ENCODE measurements around the gene IL21R.

The IL21R gene

DNA sequence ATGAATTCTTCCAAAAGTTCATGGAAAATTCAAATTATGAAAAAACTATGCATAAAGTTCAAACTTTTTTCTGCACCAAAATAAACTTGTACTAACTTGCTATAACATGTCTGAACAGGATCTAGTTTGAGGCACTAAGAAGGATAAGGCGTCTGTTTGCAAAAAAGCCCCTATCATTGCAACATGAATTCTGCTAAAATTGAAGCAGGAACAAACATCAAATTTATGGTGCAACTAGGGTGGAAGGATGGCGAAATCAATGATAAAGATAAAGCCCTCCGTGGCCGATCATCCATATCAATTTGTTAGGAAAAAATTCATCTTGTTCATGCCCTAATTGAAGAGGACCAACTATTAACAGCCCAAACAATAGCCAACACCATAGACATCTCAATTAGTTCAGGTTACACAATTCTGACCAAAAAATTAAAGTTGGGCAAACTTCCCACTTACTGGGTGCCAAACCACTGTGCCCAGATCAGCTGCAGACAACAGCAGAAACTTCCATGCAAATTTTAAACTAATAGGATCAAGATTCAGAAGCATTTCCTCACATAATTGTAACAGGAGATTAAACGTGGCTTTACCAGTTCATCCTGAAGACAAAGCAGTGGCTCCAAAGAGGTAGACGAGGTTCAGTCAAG lies 12.9 kb downstream of the IL21R start:
- Histone ChIP-seq H3K4me2 (ENCODE audit: low read length) (no peak overlapping the region), H3K27ac (ENCODE audit: low read depth, low read length) (no peak overlapping the region), H3K27me3 (ENCODE audit: control insufficient read depth, low read length) (no peaks in the 10 kb centered on the region), H3K4me1 (ENCODE audit: control insufficient read depth, low read length) (peaks cover 9% of the 10 kb centered on the region), H3K9me2 (replicated peaks; ENCODE audit: control insufficient read depth, low read length) (no peaks in the 10 kb centered on the region), H3F3A (ENCODE audit: control insufficient read depth, insufficient read depth) (peaks cover 4% of the 10 kb centered on the region; the same call in 1 of the 2 replicates), H3K79me2 (ENCODE audit: control insufficient read depth, low read length) (peaks cover 47% of the 10 kb centered on the region), H3K9me3 (ENCODE audit: control insufficient read depth, insufficient read depth, low read length) (peaks cover 3% of the 10 kb centered on the region; the same call in 1 of the 2 replicates), H4K20me1 (ENCODE audit: control insufficient read depth, insufficient read depth, low read depth, low read length) (no peaks in the 10 kb centered on the region), H3K36me3 (ENCODE audit: control insufficient read depth, low read length) (peaks cover 46% of the 10 kb centered on the region), H3K4me3 (ENCODE audit: low read length) (no peak overlapping the region)
- TF ChIP-seq EZH2phosphoT487 (IDR thresholded peaks at IDR 0.05; ENCODE audit: borderline replicate concordance, low read length): no peak
- TF ChIP-seq, protein P1, sequence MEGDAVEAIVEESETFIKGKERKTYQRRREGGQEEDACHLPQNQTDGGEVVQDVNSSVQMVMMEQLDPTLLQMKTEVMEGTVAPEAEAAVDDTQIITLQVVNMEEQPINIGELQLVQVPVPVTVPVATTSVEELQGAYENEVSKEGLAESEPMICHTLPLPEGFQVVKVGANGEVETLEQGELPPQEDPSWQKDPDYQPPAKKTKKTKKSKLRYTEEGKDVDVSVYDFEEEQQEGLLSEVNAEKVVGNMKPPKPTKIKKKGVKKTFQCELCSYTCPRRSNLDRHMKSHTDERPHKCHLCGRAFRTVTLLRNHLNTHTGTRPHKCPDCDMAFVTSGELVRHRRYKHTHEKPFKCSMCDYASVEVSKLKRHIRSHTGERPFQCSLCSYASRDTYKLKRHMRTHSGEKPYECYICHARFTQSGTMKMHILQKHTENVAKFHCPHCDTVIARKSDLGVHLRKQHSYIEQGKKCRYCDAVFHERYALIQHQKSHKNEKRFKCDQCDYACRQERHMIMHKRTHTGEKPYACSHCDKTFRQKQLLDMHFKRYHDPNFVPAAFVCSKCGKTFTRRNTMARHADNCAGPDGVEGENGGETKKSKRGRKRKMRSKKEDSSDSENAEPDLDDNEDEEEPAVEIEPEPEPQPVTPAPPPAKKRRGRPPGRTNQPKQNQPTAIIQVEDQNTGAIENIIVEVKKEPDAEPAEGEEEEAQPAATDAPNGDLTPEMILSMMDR (IDR thresholded peaks at IDR 0.05; ENCODE audit: low read depth, low read length, poor library complexity, severe bottlenecking): no peak

DNA sequence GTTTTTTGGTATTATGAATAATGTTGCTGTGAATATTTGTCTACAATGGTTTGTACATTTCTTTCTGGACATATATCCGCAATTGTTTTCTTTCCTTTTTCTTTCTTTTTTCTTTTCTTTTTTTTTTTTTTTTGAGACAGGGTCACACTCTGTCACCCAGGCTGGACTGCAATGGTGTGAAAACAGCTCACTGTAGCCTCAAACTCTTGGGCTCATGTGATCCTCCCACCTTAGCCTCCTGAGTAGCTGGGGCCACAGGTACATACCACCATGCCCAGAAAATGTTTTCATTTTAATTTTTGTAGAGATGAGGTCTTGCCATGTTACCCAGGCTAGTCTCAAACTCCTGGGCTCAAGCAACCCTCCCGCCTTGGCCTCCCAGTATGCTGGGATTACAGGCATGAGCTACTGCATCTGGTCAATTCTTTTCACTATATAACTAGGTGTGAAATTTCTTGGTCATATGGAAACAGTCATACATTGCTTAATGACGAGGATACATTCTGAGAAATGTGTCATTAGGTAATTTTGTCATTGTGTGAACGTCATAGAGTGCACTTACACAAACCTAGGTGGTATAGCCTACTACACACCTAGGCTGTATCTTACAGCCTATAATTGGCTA lies 15.2 kb downstream of the IL21R start:
- Histone ChIP-seq H3K4me1 (ENCODE audit: control insufficient read depth, low read length) (peaks cover 5% of the 10 kb centered on the region), H4K20me1 (ENCODE audit: control insufficient read depth, insufficient read depth, low read depth, low read length) (no peaks in the 10 kb centered on the region), H3K79me2 (ENCODE audit: control insufficient read depth, low read length) (peaks cover 36% of the 10 kb centered on the region)

DNA sequence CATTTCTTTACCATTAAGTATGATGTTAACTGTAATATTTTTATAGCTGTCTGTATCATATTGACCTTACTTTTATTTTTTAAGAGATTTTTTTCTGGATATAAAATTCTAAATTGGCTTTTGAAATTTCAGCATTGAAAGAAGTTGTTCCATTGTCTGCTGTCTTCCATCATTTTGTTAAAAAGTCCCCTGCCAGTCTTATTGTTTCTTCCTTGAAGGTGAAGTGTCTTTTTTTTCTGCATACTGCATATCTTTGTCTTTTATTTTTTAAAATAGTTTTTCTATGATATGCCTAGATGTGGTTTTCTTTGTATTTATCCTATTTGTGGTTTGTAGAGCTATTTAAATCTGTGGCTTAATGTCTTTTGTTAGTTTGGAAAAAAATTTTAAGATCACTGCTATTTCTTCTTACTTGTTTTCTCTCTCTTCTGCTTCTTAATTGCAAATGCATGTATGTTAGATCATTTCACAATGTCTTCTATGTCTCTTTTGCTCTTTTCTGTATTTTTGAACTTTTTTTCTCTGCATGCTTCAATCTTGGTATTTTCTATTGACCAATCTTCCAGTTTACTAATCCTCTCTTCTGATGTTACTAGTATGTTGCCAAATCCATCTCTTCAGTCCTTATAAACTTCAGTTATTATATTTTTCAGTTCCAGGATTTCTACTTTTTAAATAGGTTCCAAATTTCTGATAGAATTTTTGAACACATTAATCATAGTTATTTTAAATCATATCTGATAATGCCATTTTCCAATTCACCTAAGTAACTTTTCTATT lies 20.2 kb downstream of the IL21R start:
- Histone ChIP-seq H3K4me3 (ENCODE audit: low read length) (no peak overlapping the region), H3K27me3 (ENCODE audit: control insufficient read depth, low read length) (no peaks in the 10 kb centered on the region), H3K4me1 (ENCODE audit: control insufficient read depth, low read length) (peaks cover 41% of the 10 kb centered on the region), H3K36me3 (ENCODE audit: control insufficient read depth, low read length) (peaks cover 49% of the 10 kb centered on the region), H3K9me3 (ENCODE audit: control insufficient read depth, insufficient read depth, low read length) (peaks cover 27% of the 10 kb centered on the region), H3K9me2 (replicated peaks; ENCODE audit: control insufficient read depth, low read length) (no peaks in the 10 kb centered on the region), H3K4me2 (ENCODE audit: low read length) (no peak overlapping the region), H3K79me2 (ENCODE audit: control insufficient read depth, low read length) (peaks cover 7% of the 10 kb centered on the region), H4K20me1 (ENCODE audit: control insufficient read depth, insufficient read depth, low read depth, low read length) (no peaks in the 10 kb centered on the region), H3K27ac (ENCODE audit: low read depth, low read length) (no peak overlapping the region), H3F3A (ENCODE audit: control insufficient read depth, insufficient read depth) (peaks cover 11% of the 10 kb centered on the region)
- TF ChIP-seq, protein P1 (IDR thresholded peaks at IDR 0.05; ENCODE audit: low read depth, low read length, poor library complexity, severe bottlenecking): no peak
- TF ChIP-seq EZH2phosphoT487 (IDR thresholded peaks at IDR 0.05; ENCODE audit: borderline replicate concordance, low read length): no peak

More for the DNA sequence above, 15.2 kb downstream of the IL21R start:
- no peaks in the 10 kb centered on the region; the same call in 1 of the 2 replicates for H3F3A ChIP-seq (ENCODE audit: control insufficient read depth, insufficient read depth)
- H3K4me3 ChIP-seq (ENCODE audit: low read length): no peak overlapping the region
- H3K9me2 ChIP-seq (replicated peaks; ENCODE audit: control insufficient read depth, low read length): no peaks in the 10 kb centered on the region
- H3K36me3 ChIP-seq (ENCODE audit: control insufficient read depth, low read length): peaks cover 54% of the 10 kb centered on the region
- no peak for TF ChIP-seq EZH2phosphoT487 (IDR thresholded peaks at IDR 0.05; ENCODE audit: borderline replicate concordance, low read length)
- TF ChIP-seq, protein P1 (IDR thresholded peaks at IDR 0.05; ENCODE audit: low read depth, low read length, poor library complexity, severe bottlenecking): no peak
- no peak overlapping the region for H3K4me2 ChIP-seq (ENCODE audit: low read length)
- H3K9me3 ChIP-seq (ENCODE audit: control insufficient read depth, insufficient read depth, low read length): peaks cover 21% of the 10 kb centered on the region
- no peak overlapping the region for H3K27ac ChIP-seq (ENCODE audit: low read depth, low read length)
- H3K27me3 ChIP-seq (ENCODE audit: control insufficient read depth, low read length): no peaks in the 10 kb centered on the region
